HG02798 (cell line): ENCODE measurements around the gene ATP6V0D1.
"Not testable (repeated sequence)": the region's sequence is repeated elsewhere in the genome, so short reads cannot be mapped to it uniquely, and the experiment has no call there.

Source experiments
- ATAC-seq: cut with Tn5 transposase; IDR thresholded peaks from one replicate; pipeline ENCODE4 v1.9.1; 2021; ENCODE audit warnings: mild to moderate bottlenecking; ENCODE audit not compliant: unreplicated experiment, poor library complexity

ATP6V0D1 gene

GRCh38 chr16:67480833-67481560, at the start of gene ATP6V0D1:
ATP6V0D1 (minus strand) TSS chr16:67481157; CDS start chr16:67481086, 71 bp downstream.
- peak; percentile 97 for ATAC-seq

- peak; percentile 29 for ATAC-seq
These were observed 49.3 kb upstream of the ATP6V0D1 start for GRCh38 chr16:67530013-67530939.

- ATAC-seq: no peak
These were observed 48.6 kb upstream of the ATP6V0D1 start for GRCh38 chr16:67529582-67530012.

- ATAC-seq: peak; percentile 19
These were observed 48.1 kb upstream of the ATP6V0D1 start for GRCh38 chr16:67528870-67529581.

- ATAC-seq: peak; percentile 49
These were observed 47.4 kb upstream of the ATP6V0D1 start, which contains the start of gene RIPOR1 for GRCh38 chr16:67528222-67528869. RIPOR1 (plus strand) TSS chr16:67528829; CDS start chr16:67538447, 9,618 bp downstream.

- no peak for ATAC-seq
These were observed 45.3 kb upstream of the ATP6V0D1 start for GRCh38 chr16:67526149-67526791.

GRCh38 chr16:67525176-67525860, 44.4 kb upstream of the ATP6V0D1 start:
- ATAC-seq: no peak

GRCh38 chr16:67521095-67521804, 40.3 kb upstream of the ATP6V0D1 start:
- ATAC-seq: peak; percentile 76

GRCh38 chr16:67519242-67519641, 38.3 kb upstream of the ATP6V0D1 start:
- no peak for ATAC-seq

GRCh38 chr16:67518676-67519075, 37.7 kb upstream of the ATP6V0D1 start:
- ATAC-seq: no peak

GRCh38 chr16:67517661-67518423, 36.9 kb upstream of the ATP6V0D1 start:
- ATAC-seq: peak; percentile 34

GRCh38 chr16:67517155-67517445, 36.1 kb upstream of the ATP6V0D1 start:
- ATAC-seq: no peak

- ATAC-seq: no peak
These were observed 35.6 kb upstream of the ATP6V0D1 start for GRCh38 chr16:67516296-67517154.

- ATAC-seq: peak; percentile 32
These were observed 33.4 kb upstream of the ATP6V0D1 start for GRCh38 chr16:67514382-67514828.

GRCh38 chr16:67513892-67514291, 32.9 kb upstream of the ATP6V0D1 start:
- not testable (repeated sequence) for ATAC-seq

GRCh38 chr16:67509016-67509415, 28.1 kb upstream of the ATP6V0D1 start:
- ATAC-seq: no peak

GRCh38 chr16:67506468-67506867, 25.5 kb upstream of the ATP6V0D1 start:
- ATAC-seq: no peak
